H9 (cell line): ENCODE results near the gene ERFE. TPM values are rescaled to one million over a fixed set of nuclear protein-coding genes. Genes with fewer than 3 reads are reported as not detected.
"Not testable (repeated sequence)": the region's sequence is repeated elsewhere in the genome, so short reads cannot be mapped to it uniquely, and the experiment has no call there.

Experiments
- DNase-seq: peaks from one replicate; pipeline ENCODE4 v3.0.0-alpha.2; 2017
- H2AFZ ChIP-seq: one replicate; pipeline ENCODE4 v1.6.1; 2013; ENCODE audit warnings: mild to moderate bottlenecking, low read length, control low read depth, moderate library complexity
- H2AK5ac ChIP-seq: 2 replicates; pipeline ENCODE4 v1.6.1; 2013; ENCODE audit warnings: low read length, control low read depth, mixed read lengths; ENCODE audit not compliant: insufficient read length
- H2BK120ac ChIP-seq: one replicate; pipeline ENCODE4 v1.6.1; 2013; ENCODE audit warnings: low read depth, mild to moderate bottlenecking, low read length, control low read depth, inconsistent platforms; ENCODE audit not compliant: poor library complexity, severe bottlenecking
- H2BK12ac ChIP-seq: 2 replicates; pipeline ENCODE4 v1.6.1; 2013; ENCODE audit warnings: low read length, control low read depth, mixed read lengths, low read depth; ENCODE audit not compliant: insufficient read length
- H2BK15ac ChIP-seq: 2 replicates; pipeline ENCODE4 v1.6.1; 2013; ENCODE audit warnings: low read depth, low read length, control low read depth
- H2BK20ac ChIP-seq: one replicate; pipeline ENCODE4 v1.6.1; 2013; ENCODE audit warnings: low read depth, mild to moderate bottlenecking, low read length, control low read depth, inconsistent platforms; ENCODE audit not compliant: poor library complexity, severe bottlenecking
- H2BK5ac ChIP-seq: 2 replicates; pipeline ENCODE4 v1.6.1; 2013; ENCODE audit warnings: low read length, control low read depth, mixed read lengths; ENCODE audit not compliant: insufficient read length
- H3K14ac ChIP-seq: 2 replicates; pipeline ENCODE4 v1.6.1; 2013; ENCODE audit warnings: low read length, control low read depth; ENCODE audit not compliant: insufficient read depth
- H3K18ac ChIP-seq: 2 replicates; pipeline ENCODE4 v1.6.1; 2013; ENCODE audit warnings: low read depth, mild to moderate bottlenecking, mixed read lengths, low read length, control low read depth; ENCODE audit not compliant: insufficient read length
- H3K23ac ChIP-seq: 2 replicates; pipeline ENCODE4 v1.6.1; 2013; ENCODE audit warnings: low read length, control low read depth, mixed read lengths, low read depth; ENCODE audit not compliant: insufficient read length
- H3K23me2 ChIP-seq: 2 replicates; pipeline ENCODE4 v1.6.1; 2013; ENCODE audit warnings: low read depth, mild to moderate bottlenecking, mixed read lengths, low read length, control low read depth; ENCODE audit not compliant: insufficient read length, poor library complexity, severe bottlenecking
- H3K27ac ChIP-seq: 2 replicates; pipeline ENCODE4 v1.5.1; 2013; ENCODE audit warnings: low read length, control low read depth, mixed read lengths, low read depth; ENCODE audit not compliant: insufficient read length
- H3K27me3 ChIP-seq: 2 replicates; pipeline ENCODE4 v1.6.1; 2013; ENCODE audit warnings: low read length, control low read depth, inconsistent platforms; ENCODE audit not compliant: insufficient read depth
- H3K4ac ChIP-seq: 2 replicates; pipeline ENCODE4 v1.6.1; 2013; ENCODE audit warnings: low read depth, mild to moderate bottlenecking, control low read depth, inconsistent platforms, low read length, moderate library complexity
- H3K4me1 ChIP-seq: 2 replicates; pipeline ENCODE4 v1.6.1; 2013; ENCODE audit warnings: low read length, control low read depth, inconsistent platforms; ENCODE audit not compliant: insufficient read depth
- H3K4me2 ChIP-seq: 2 replicates; pipeline ENCODE4 v1.6.1; 2013; ENCODE audit warnings: low read length, control low read depth, mixed read lengths; ENCODE audit not compliant: insufficient read length, insufficient read depth
- H3K56ac ChIP-seq: 2 replicates; pipeline ENCODE4 v1.6.1; 2013; ENCODE audit warnings: low read depth, mild to moderate bottlenecking, mixed read lengths, low read length, control low read depth; ENCODE audit not compliant: insufficient read length
- H3K79me1 ChIP-seq: 2 replicates; pipeline ENCODE4 v1.6.1; 2013; ENCODE audit warnings: low read depth, mild to moderate bottlenecking, moderate library complexity, low read length, control low read depth, inconsistent platforms; ENCODE audit not compliant: insufficient read depth, poor library complexity, severe bottlenecking
- H3K79me2 ChIP-seq: 2 replicates; pipeline ENCODE4 v1.6.1; 2013; ENCODE audit warnings: low read length, control low read depth, inconsistent platforms; ENCODE audit not compliant: insufficient read depth
- H3K9ac ChIP-seq: 2 replicates; pipeline ENCODE4 v1.6.1; 2013; ENCODE audit warnings: low read length, control low read depth, mixed read lengths; ENCODE audit not compliant: insufficient read length; ENCODE audit errors: extremely low read depth
- H3K9me3 ChIP-seq: one replicate; pipeline ENCODE4 v1.6.1; 2013; ENCODE audit warnings: low read depth, low read length, inconsistent platforms; ENCODE audit not compliant: control insufficient read depth
- H3T11ph ChIP-seq: one replicate; pipeline ENCODE4 v1.6.1; 2013; ENCODE audit warnings: mild to moderate bottlenecking, low read length, control low read depth, inconsistent platforms
- H4K20me1 ChIP-seq: one replicate; pipeline ENCODE4 v1.6.1; 2013; ENCODE audit not compliant: control insufficient read depth, insufficient read length, insufficient read depth
- H4K5ac ChIP-seq: 2 replicates; pipeline ENCODE4 v1.6.1; 2013; ENCODE audit warnings: low read depth, mild to moderate bottlenecking, mixed read lengths, low read length, control low read depth; ENCODE audit not compliant: insufficient read length
- H4K8ac ChIP-seq: replicated peaks from 2 replicates; pipeline ENCODE4 v1.6.1; 2013; ENCODE audit warnings: low read length, control low read depth, mixed read lengths, low read depth; ENCODE audit not compliant: insufficient read length
- H4K91ac ChIP-seq: 2 replicates; pipeline ENCODE4 v1.6.1; 2013; ENCODE audit warnings: low read depth, mild to moderate bottlenecking, moderate library complexity, mixed read lengths, low read length, control low read depth; ENCODE audit not compliant: insufficient read length
- H3K27ac Mint-ChIP-seq, 3 experiments: 2 replicates in 2 of 3; 3 replicates in 1 of 3; pipeline ENCODE4 v1.8.0; 2020 to 2021; ENCODE audit warnings: mixed read lengths in 3 of 3, mild to moderate bottlenecking in 1 of 3, moderate library complexity in 1 of 3
- H3K27me3 Mint-ChIP-seq: 2 replicates; pipeline ENCODE4 v1.8.0; 2021; ENCODE audit warnings: low read depth, mild to moderate bottlenecking, moderate library complexity, mixed read lengths
- H3K36me3 Mint-ChIP-seq, 3 experiments: 2 replicates in 2 of 3; 3 replicates in 1 of 3; pipeline ENCODE4 v1.8.0; 2020 to 2021; ENCODE audit warnings: low read depth in 3 of 3, mixed read lengths in 3 of 3; ENCODE audit not compliant: insufficient read depth in 1 of 3
- H3K4me1 Mint-ChIP-seq, 2 experiments: 2 replicates each; pipeline ENCODE4 v1.8.0; 2020; ENCODE audit warnings: mixed read lengths in 2 of 2
- H3K4me3 Mint-ChIP-seq, 2 experiments: 2 replicates in 1 of 2; 3 replicates in 1 of 2; pipeline ENCODE4 v1.8.0; 2020 to 2021; ENCODE audit warnings: mild to moderate bottlenecking in 2 of 2, mixed read lengths in 2 of 2, moderate library complexity in 1 of 2
- H3K9me3 Mint-ChIP-seq, 2 experiments: 2 replicates in 1 of 2; 3 replicates in 1 of 2; pipeline ENCODE4 v1.8.0; 2020; ENCODE audit warnings: mild to moderate bottlenecking in 2 of 2, mixed read lengths in 2 of 2, moderate library complexity in 1 of 2
- whole genome bisulfite sequencing: extraction: QIAGEN DNeasy Blood & Tissue Kit; methylation state at CpG from one replicate; pipeline ENCODE4 v1.1.7; 2013; ENCODE audit warnings: missing lambda C conversion rate, low lambda C conversion rate, mixed read lengths; ENCODE audit not compliant: insufficient read length; ENCODE audit errors: extremely low coverage; 5-methylcytosine and 5-hydroxymethylcytosine counted together
- total RNA-seq: library from RNA; stranded (reverse); gene quantifications from 2 replicates; pipeline ENCODE4 v1.2.1, GENCODE V29; 2021
- TF ChIP-seq, protein P1 (sequence below): fragments of 200-600 bp; sonication (generic); conservative IDR thresholded peaks from 3 replicates; pipeline ENCODE4 v1.8.0; 2021; ENCODE audit warnings: antibody characterized with exemption, mild to moderate bottlenecking

Gene ERFE
- total RNA-seq, 1 experiment from 2014 or later = 2.1 TPM

DNA sequence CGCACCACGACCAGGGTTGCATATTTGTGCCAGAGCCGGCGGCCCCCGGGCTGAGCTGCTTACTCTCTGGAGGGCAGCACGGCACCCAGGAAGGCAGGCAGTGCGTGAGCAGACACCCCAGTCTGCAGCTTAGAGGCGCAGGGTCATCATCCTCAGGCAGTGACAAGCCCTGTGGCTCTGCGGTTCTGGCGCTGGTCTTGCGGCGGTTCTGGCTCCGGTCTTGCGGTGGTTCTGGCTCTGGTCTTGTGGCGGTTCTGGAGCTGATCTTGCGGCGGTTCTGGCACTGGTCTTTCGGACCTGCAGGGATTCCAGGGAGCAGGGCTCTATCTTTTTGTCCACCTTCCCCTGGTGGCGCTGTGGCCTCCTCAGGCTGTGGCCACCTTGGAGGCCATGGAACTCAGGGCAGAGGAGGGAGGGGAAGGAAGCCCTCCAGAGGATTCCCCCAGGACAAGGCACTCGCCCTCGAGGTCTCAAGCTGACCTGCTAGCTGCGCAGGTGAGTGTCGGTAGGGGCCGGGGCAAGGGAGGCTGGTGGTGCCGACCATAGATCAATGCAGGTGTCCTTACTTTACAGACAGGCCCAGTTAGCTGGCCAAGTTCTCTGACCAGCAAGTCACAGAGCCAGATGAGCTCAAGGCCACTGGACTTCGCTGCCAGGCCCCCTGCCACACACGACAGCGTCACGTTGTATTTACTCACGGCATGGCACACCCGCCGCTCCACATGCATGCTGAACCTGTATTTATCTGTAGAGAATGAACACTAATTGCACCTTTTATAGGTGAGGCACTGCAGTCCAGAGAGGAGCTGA is 43.7 kb upstream of the ERFE start:
- no peak for DNase-seq
- Histone ChIP-seq H2BK5ac (no peak overlapping the region), H2BK20ac (no peak overlapping the region), H4K5ac (no peak overlapping the region), H3K4me2 (no peak overlapping the region), H3K23me2 (peaks cover 5% of the 10 kb centered on the region), H3T11ph (no peak overlapping the region), H3K56ac (no peak overlapping the region), H3K79me1 (no peaks in the 10 kb centered on the region), H3K9ac (no peak overlapping the region), H2AK5ac (no peak overlapping the region), H2BK15ac (no peak overlapping the region), H2BK120ac (no peak overlapping the region), H3K79me2 (no peaks in the 10 kb centered on the region), H3K4ac (no peak overlapping the region), H4K20me1 (no peaks in the 10 kb centered on the region), H3K27me3 (no peaks in the 10 kb centered on the region), H4K8ac (no peak overlapping the region), H4K91ac (no peak overlapping the region), H3K14ac (no peak overlapping the region), H3K23ac (no peak overlapping the region), H3K18ac (no peak overlapping the region), H3K27ac (no peak overlapping the region), H3K9me3 (no peaks in the 10 kb centered on the region), H2AFZ (no peak overlapping the region), H2BK12ac (no peak overlapping the region), H3K4me1 (no peaks in the 10 kb centered on the region)
- Mint-ChIP-seq H3K9me3 (peaks cover 15 to 26% of the 10 kb centered on the region in 2 experiments), H3K36me3 (peaks cover 0 to 9% (median 0%) of the 10 kb centered on the region in 3 experiments; a peak in 3 of 7 replicates), H3K4me3 (no peak overlapping the region), H3K27ac (peak overlapping the region in 1 of 3 experiments; percentile 63; a peak in 1 of 7 replicates), H3K27me3 (peaks cover 12% of the 10 kb centered on the region), H3K4me1 (no peaks in the 10 kb centered on the region; a peak in 1 of 4 replicates)
- TF ChIP-seq, protein P1, sequence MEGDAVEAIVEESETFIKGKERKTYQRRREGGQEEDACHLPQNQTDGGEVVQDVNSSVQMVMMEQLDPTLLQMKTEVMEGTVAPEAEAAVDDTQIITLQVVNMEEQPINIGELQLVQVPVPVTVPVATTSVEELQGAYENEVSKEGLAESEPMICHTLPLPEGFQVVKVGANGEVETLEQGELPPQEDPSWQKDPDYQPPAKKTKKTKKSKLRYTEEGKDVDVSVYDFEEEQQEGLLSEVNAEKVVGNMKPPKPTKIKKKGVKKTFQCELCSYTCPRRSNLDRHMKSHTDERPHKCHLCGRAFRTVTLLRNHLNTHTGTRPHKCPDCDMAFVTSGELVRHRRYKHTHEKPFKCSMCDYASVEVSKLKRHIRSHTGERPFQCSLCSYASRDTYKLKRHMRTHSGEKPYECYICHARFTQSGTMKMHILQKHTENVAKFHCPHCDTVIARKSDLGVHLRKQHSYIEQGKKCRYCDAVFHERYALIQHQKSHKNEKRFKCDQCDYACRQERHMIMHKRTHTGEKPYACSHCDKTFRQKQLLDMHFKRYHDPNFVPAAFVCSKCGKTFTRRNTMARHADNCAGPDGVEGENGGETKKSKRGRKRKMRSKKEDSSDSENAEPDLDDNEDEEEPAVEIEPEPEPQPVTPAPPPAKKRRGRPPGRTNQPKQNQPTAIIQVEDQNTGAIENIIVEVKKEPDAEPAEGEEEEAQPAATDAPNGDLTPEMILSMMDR = no peak
- no CpG with 5 or more reads among the region's 32 CpGs for WGBS

DNA sequence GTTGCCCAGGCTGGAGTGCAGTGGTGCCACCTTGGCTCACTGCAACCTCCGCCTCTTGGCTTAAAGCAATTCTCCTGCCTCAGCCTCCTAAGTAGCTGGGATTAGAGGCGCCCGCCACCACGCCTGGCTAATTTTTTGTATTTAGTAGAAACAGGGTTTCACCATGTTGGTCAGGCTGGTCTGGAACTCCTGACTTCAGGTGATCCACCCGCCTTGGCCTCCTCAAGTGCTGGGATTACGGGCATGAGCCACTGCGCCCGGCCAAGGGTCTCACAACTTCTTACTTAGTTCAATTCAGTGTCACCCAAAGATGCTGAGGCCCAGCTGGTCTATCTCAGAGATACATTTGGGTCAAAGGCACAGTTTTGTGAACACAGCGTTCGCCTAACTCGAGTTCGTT is 43.1 kb upstream of the ERFE start:
- not testable (repeated sequence) for H3K27me3 ChIP-seq, H2BK12ac ChIP-seq, H3K9me3 ChIP-seq, H3K23ac ChIP-seq, H3K4me2 ChIP-seq, H3K4ac ChIP-seq, H4K20me1 ChIP-seq, DNase-seq, H3K4me1 Mint-ChIP-seq, H2AK5ac ChIP-seq, H2AFZ ChIP-seq, H2BK20ac ChIP-seq, H3K79me1 ChIP-seq, H2BK15ac ChIP-seq, H3T11ph ChIP-seq, H3K4me3 Mint-ChIP-seq, H4K5ac ChIP-seq, H3K36me3 Mint-ChIP-seq, H3K18ac ChIP-seq, H3K23me2 ChIP-seq, H2BK120ac ChIP-seq, H4K8ac ChIP-seq, H3K14ac ChIP-seq, H3K4me1 ChIP-seq, H4K91ac ChIP-seq, H3K79me2 ChIP-seq, H3K9ac ChIP-seq, H3K27ac ChIP-seq, H2BK5ac ChIP-seq, H3K56ac ChIP-seq, H3K27ac Mint-ChIP-seq
- Mint-ChIP-seq H3K9me3 (peaks cover 15 to 26% of the 10 kb centered on the region in 2 experiments), H3K27me3 (peaks cover 12% of the 10 kb centered on the region)
- WGBS = no CpG with 5 or more reads among the region's 12 CpGs
